Subcutaneous adipose tissue (tissue), 4 donors: ENCODE measurements around the gene NUF2. TPM values are rescaled to one million over a fixed set of nuclear protein-coding genes. Genes with fewer than 3 reads are reported as not detected.

ENCODE experiments used
- CTCF ChIP-seq: fragments of 450-650 bp; IDR thresholded peaks from one replicate; pipeline ENCODE4 v1.5.1; 2016; ENCODE audit warnings: low read depth, mild to moderate bottlenecking, control low read depth, antibody characterized with exemption, moderate library complexity
- total RNA-seq, 4 donors: library from RNA; depleted of rRNA; stranded (reverse); fragments of >200 nt; gene quantifications; one replicate each; pipeline ENCODE4 v1.1.0, GENCODE V29; 2016

The NUF2 gene
- total RNA-seq, 4 donors from 2014 or later: 0.57 to 2.0 (median 1.1) TPM; not detected in 1

- no peak for TF ChIP-seq CTCF
These were observed 56.8 kb downstream of the NUF2 start for GRCh38 chr1:163378554-163378953.

- no peak for TF ChIP-seq CTCF
These were observed 58.0 kb downstream of the NUF2 start for GRCh38 chr1:163379801-163380200.

GRCh38 chr1:163381487-163382184 is 59.9 kb downstream of the NUF2 start:
- TF ChIP-seq CTCF: no peak

GRCh38 chr1:163382395-163382794 is 60.6 kb downstream of the NUF2 start:
- no peak for TF ChIP-seq CTCF

GRCh38 chr1:163387146-163387545 is 65.4 kb downstream of the NUF2 start:
- no peak for TF ChIP-seq CTCF

- TF ChIP-seq CTCF: no peak
These were observed 67.2 kb downstream of the NUF2 start for GRCh38 chr1:163388970-163389369.

- TF ChIP-seq CTCF: no peak
These were observed 74.0 kb downstream of the NUF2 start for GRCh38 chr1:163395790-163396189.
